ENCODE data around the gene TRMT1L. TPM values are rescaled to one million over a fixed set of nuclear protein-coding genes. Genes with fewer than 3 reads are reported as not detected.

Gene TRMT1L
- polyA plus RNA-seq, 1 experiment = 13.4 TPM

DNA sequence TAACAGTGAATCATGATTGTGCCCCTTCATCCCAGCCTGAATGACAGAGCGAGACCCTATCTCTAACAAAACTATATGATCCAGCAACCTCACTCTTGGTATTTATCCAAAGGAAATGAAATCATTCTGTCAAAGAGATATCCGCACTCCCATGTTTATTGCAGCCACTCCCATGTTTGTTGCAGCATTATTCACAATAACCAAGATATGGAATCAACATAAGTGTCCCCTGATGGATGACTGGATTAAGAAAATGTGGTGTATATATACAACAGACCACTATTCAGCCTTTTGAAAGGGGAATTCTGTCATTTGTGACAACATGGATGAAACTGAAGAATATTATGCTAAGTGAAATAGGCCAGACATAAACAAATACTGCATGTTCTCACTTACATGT is 44.4 kb downstream of the TRMT1L start:
- DNase-seq (ENCODE audit: low read depth) = no peak
- Histone ChIP-seq H3K27me3 (ENCODE audit: control insufficient read depth, insufficient read depth, low read length) (no peaks in the 10 kb centered on the region), H3K4me3 (ENCODE audit: low read depth, low read length) (no peak overlapping the region), H3K36me3 (ENCODE audit: control insufficient read depth, insufficient read depth, low read length) (no peaks in the 10 kb centered on the region)
- TF ChIP-seq, protein P1, sequence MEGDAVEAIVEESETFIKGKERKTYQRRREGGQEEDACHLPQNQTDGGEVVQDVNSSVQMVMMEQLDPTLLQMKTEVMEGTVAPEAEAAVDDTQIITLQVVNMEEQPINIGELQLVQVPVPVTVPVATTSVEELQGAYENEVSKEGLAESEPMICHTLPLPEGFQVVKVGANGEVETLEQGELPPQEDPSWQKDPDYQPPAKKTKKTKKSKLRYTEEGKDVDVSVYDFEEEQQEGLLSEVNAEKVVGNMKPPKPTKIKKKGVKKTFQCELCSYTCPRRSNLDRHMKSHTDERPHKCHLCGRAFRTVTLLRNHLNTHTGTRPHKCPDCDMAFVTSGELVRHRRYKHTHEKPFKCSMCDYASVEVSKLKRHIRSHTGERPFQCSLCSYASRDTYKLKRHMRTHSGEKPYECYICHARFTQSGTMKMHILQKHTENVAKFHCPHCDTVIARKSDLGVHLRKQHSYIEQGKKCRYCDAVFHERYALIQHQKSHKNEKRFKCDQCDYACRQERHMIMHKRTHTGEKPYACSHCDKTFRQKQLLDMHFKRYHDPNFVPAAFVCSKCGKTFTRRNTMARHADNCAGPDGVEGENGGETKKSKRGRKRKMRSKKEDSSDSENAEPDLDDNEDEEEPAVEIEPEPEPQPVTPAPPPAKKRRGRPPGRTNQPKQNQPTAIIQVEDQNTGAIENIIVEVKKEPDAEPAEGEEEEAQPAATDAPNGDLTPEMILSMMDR (IDR thresholded peaks at IDR 0.05; ENCODE audit: insufficient read depth, low read depth, low read length) = no peak
- POLR2A ChIA-PET = no interaction called here
- CTCF ChIA-PET = no interaction called here

DNA sequence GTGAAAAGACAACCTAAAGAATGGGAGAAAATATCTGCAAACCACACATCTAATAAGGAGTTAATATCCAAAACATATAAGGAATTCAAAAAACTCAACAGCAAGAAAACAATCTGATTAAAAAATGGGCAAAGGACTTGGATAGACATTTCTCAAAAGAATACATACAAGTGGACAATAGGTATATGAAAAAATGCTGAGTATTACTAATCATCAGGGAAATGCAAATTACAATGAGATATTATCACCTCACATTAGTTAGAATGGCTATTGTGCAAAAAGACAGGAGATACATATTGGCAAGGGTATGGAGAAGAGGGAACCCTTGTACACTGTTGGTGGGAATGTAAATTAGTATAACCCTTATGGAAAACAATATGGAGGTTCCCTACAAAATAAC is 44.9 kb downstream of the TRMT1L start:
- ChIA-PET POLR2A (no interaction called here), CTCF (no interaction called here)
- Histone ChIP-seq H3K36me3 (ENCODE audit: control insufficient read depth, insufficient read depth, low read length) (no peaks in the 10 kb centered on the region), H3K4me3 (ENCODE audit: low read depth, low read length) (no peak overlapping the region), H3K27me3 (ENCODE audit: control insufficient read depth, insufficient read depth, low read length) (no peaks in the 10 kb centered on the region)
- TF ChIP-seq, protein P1 (IDR thresholded peaks at IDR 0.05; ENCODE audit: insufficient read depth, low read depth, low read length) = no peak
- no peak for DNase-seq (ENCODE audit: low read depth)

DNA sequence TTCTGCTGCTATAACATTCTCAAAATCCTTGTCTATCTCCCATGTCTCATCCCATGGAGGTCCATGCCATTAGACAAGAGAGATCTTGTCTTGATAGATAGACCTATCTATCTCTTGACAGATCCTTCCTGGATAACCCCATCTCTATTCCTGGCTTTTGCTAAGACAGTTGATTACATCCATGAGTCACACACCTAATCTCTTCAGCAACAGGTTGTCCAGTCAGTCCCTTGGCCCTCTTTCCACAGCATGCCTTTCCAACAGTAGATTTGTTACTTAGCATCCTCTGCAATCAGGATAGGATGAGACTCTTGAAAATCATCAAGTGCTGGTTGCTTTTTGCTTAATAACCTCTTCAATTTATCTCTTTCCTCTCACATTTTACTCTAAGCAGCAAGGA is 46.6 kb downstream of the TRMT1L start:
- ChIA-PET CTCF (no interaction called here), POLR2A (no interaction called here)
- Histone ChIP-seq H3K36me3 (ENCODE audit: control insufficient read depth, insufficient read depth, low read length) (no peaks in the 10 kb centered on the region), H3K27me3 (ENCODE audit: control insufficient read depth, insufficient read depth, low read length) (no peaks in the 10 kb centered on the region), H3K4me3 (ENCODE audit: low read depth, low read length) (no peak overlapping the region)
- DNase-seq (ENCODE audit: low read depth) = no peak
- TF ChIP-seq, protein P1 (IDR thresholded peaks at IDR 0.05; ENCODE audit: insufficient read depth, low read depth, low read length) = no peak

DNA sequence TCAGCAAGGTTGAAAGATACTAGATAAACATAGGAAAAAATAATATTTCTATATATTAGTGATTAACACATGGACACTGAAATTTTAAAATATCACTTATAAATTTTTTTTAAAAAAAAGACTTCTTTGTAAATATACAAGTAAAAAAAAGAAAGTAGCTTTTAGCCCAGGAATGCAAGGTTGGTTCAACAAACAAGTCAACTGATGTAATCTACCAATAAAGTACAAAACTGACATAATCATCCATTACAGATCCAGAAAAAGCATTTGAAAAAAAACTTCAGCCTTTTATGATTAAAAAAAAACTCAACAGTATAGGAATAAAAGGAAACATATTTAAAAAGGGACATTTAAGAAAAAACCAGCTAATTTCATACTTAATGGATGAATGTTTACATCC is 48.4 kb downstream of the TRMT1L start:
- TF ChIP-seq, protein P1 (IDR thresholded peaks at IDR 0.05; ENCODE audit: insufficient read depth, low read depth, low read length) = no peak
- Histone ChIP-seq H3K4me3 (ENCODE audit: low read depth, low read length) (no peak overlapping the region), H3K27me3 (ENCODE audit: control insufficient read depth, insufficient read depth, low read length) (no peaks in the 10 kb centered on the region), H3K36me3 (ENCODE audit: control insufficient read depth, insufficient read depth, low read length) (peaks cover 1% of the 10 kb centered on the region; the same call in 1 of the 2 replicates)
- no peak for DNase-seq (ENCODE audit: low read depth)
- ChIA-PET CTCF (interaction anchor here (0.7 to 1.2 kb wide), 2 partner anchors 13 to 43 kb away, joined by 3 to 5 read pairs; no protein-coding TSS in a partner anchor), POLR2A (no interaction called here)

DNA sequence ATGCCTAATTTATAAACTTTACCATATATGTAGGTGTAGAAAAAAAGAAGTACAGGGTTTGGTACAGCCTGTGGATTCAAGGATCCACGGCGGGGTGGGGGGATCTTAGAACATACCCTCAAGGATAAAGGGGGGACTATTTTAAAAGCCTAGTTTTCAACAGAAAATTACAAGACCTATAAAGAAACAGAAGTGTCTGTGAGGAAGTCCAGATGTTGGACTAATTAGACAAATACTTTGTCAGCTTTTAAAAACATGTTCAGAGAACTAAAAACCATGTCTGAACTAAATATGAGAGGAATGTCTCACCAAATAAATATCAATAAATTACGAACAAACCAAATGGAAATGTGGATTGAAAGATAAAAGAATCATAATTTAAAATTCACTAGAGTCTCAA is 51.6 kb downstream of the TRMT1L start:
- ChIA-PET POLR2A (no interaction called here), CTCF (interaction anchor here (0.9 kb wide), 1 partner anchor 39 kb away, joined by 4 read pairs; no protein-coding TSS in a partner anchor)
- Histone ChIP-seq H3K4me3 (ENCODE audit: low read depth, low read length) (no peak overlapping the region), H3K27me3 (ENCODE audit: control insufficient read depth, insufficient read depth, low read length) (no peaks in the 10 kb centered on the region), H3K36me3 (ENCODE audit: control insufficient read depth, insufficient read depth, low read length) (peaks cover 1% of the 10 kb centered on the region; the same call in 1 of the 2 replicates)
- TF ChIP-seq, protein P1 (IDR thresholded peaks at IDR 0.05; ENCODE audit: insufficient read depth, low read depth, low read length) = no peak
- DNase-seq (ENCODE audit: low read depth) = no peak

Data from BJ (cell line).